B cell (primary cell): Measurements from ENCODE around the gene PHC2. TPM values are rescaled to one million over a fixed set of nuclear protein-coding genes. Genes with fewer than 3 reads are reported as not detected.

Source experiments
- ATAC-seq: fragments of 200-7000 bp; cut with Tn5 transposase; one replicate; pipeline ENCODE4 v1.10.0; 2021; ENCODE audit warnings: low read depth, mild to moderate bottlenecking, moderate number of reproducible peaks, moderate library complexity
- CTCF ChIA-PET: fragments of 350-600 bp; sonication (Branson Sonifier 250); formaldehyde crosslinking; loops from one replicate; lab custom pipeline; 2021; ENCODE audit warnings: antibody characterized with exemption, inconsistent platforms; lab: Charles Lee
- POLR2A ChIA-PET: fragments of 350-600 bp; sonication (Branson Sonifier 250); formaldehyde crosslinking; loops from one replicate; lab custom pipeline; 2021; ENCODE audit warnings: antibody characterized with exemption; lab: Charles Lee
- DNase-seq: peaks from one replicate; pipeline ENCODE4 v3.0.0; 2013
- H2AFZ ChIP-seq: 2 replicates; pipeline ENCODE4 v1.6.1; 2012; ENCODE audit warnings: mild to moderate bottlenecking, low read depth, low read length; ENCODE audit not compliant: insufficient read depth, poor library complexity, severe bottlenecking
- H3K27ac ChIP-seq, 2 donors: 1 replicate in 1 of 2; 2 replicates in 1 of 2; pipeline ENCODE4 v1.5.1; 2012 to 2013; ENCODE audit warnings: low read length in 2 of 2, mild to moderate bottlenecking in 2 of 2, moderate library complexity in 1 of 2
- H3K27me3 ChIP-seq, 4 experiments: fragments of 200-600 bp in 1 of 4; sonication (generic) in 1 of 4; replicated peaks in 1 of 4; 1 replicate in 2 of 4; 2 replicates in 2 of 4; pipeline versions ENCODE4 v1.6.1 to v1.7.0; 2013 to 2016; ENCODE audit warnings: low read length in 3 of 4, mild to moderate bottlenecking in 2 of 4, mixed read lengths in 1 of 4, moderate library complexity in 1 of 4; ENCODE audit not compliant: insufficient read depth in 4 of 4, control insufficient read depth in 3 of 4; ENCODE audit errors: control extremely low read depth in 1 of 4
- H3K36me3 ChIP-seq, 2 experiments: replicated peaks in 1 of 2; 1 replicate in 1 of 2; 2 replicates in 1 of 2; pipeline versions ENCODE4 v1.6.1 to v1.7.1; 2013; ENCODE audit warnings: low read length in 1 of 2; ENCODE audit not compliant: insufficient read depth in 2 of 2, control insufficient read depth in 1 of 2; ENCODE audit errors: control extremely low read depth in 1 of 2, extremely low read depth in 1 of 2
- H3K4me1 ChIP-seq, 2 donors: fragments of 200-600 bp in 1 of 2; sonication (generic) in 1 of 2; 1 replicate in 1 of 2; 2 replicates in 1 of 2; pipeline versions ENCODE4 v1.5.1 to v1.6.1; 2013 to 2017; ENCODE audit warnings: low read length in 2 of 2; ENCODE audit not compliant: control insufficient read depth in 2 of 2, insufficient read depth in 2 of 2
- H3K4me2 ChIP-seq: replicated peaks from 2 replicates; pipeline ENCODE3; 2012; ENCODE audit warnings: mild to moderate bottlenecking, low read depth, low read length; ENCODE audit not compliant: poor library complexity, severe bottlenecking
- H3K4me3 ChIP-seq, 5 experiments: fragments of 200-600 bp in 1 of 5; sonication (generic) in 1 of 5; 1 replicate in 3 of 5; 2 replicates in 2 of 5; pipeline versions ENCODE4 v1.5.1 to v1.7.0; 2011 to 2016; ENCODE audit warnings: low read length in 4 of 5, mild to moderate bottlenecking in 4 of 5, low read depth in 2 of 5, control low read depth in 1 of 5, moderate library complexity in 1 of 5; ENCODE audit not compliant: insufficient read depth in 1 of 5; ENCODE audit errors: control extremely low read depth in 1 of 5, extremely low read depth in 1 of 5
- H3K79me2 ChIP-seq: fragments of 200-600 bp; sonication (generic); one replicate; pipeline ENCODE4 v1.6.0; 2016; ENCODE audit warnings: low read length; ENCODE audit not compliant: control insufficient read depth, insufficient read depth
- H3K9ac ChIP-seq: fragments of 200-600 bp; sonication (generic); 2 replicates; pipeline ENCODE4 v1.6.1; 2017; ENCODE audit warnings: mild to moderate bottlenecking, low read length, moderate library complexity
- H3K9me3 ChIP-seq, 3 donors: one replicate each; pipeline versions ENCODE4 v1.6.1 to v1.7.1; 2013; ENCODE audit warnings: low read length in 2 of 3; ENCODE audit not compliant: control insufficient read depth in 2 of 3, insufficient read depth in 1 of 3; ENCODE audit errors: control extremely low read depth in 1 of 3
- H4K20me1 ChIP-seq: 2 replicates; pipeline ENCODE4 v1.6.0; 2012; ENCODE audit warnings: mild to moderate bottlenecking, low read length; ENCODE audit not compliant: insufficient read depth, control insufficient read depth, poor library complexity, severe bottlenecking
- H3K27ac Mint-ChIP-seq: one replicate; pipeline ENCODE4 v1.8.0; 2021; ENCODE audit warnings: mixed read lengths
- H3K27me3 Mint-ChIP-seq: one replicate; pipeline ENCODE4 v1.8.0; 2021; ENCODE audit warnings: mixed read lengths
- H3K4me1 Mint-ChIP-seq: one replicate; pipeline ENCODE4 v1.8.0; 2021; ENCODE audit warnings: mixed read lengths
- H3K4me3 Mint-ChIP-seq: one replicate; pipeline ENCODE4 v1.8.0; 2021; ENCODE audit warnings: mixed read lengths
- H3K9me3 Mint-ChIP-seq: one replicate; pipeline ENCODE4 v1.8.0; 2022; ENCODE audit warnings: mixed read lengths; ENCODE audit not compliant: insufficient read depth
- CTCF ChIP-seq: fragments of 200-600 bp; IDR thresholded peaks from one replicate; pipeline ENCODE4 v1.8.0; 2022; ENCODE audit warnings: antibody characterized with exemption, mild to moderate bottlenecking
- EZH2 ChIP-seq: IDR thresholded peaks from 2 replicates; pipeline ENCODE4 v1.6.1; 2012; ENCODE audit warnings: borderline replicate concordance, low read depth, mild to moderate bottlenecking, moderate library complexity, low read length; ENCODE audit not compliant: insufficient read depth, poor library complexity, severe bottlenecking
- WGBS: methylation state at CpG from one replicate; pipeline ENCODE4 v1.1.5; 2013; ENCODE audit warnings: missing lambda C conversion rate; ENCODE audit not compliant: insufficient coverage; 5-methylcytosine and 5-hydroxymethylcytosine counted together
- intact Hi-C: fragments of 100-400 bp; cut with micrococcal nuclease; formaldehyde crosslinking; loops from one replicate; pipeline ENCODE4 v1.10.0; 2022
- polyA plus RNA-seq: library from polyadenylated mRNA; depleted of rRNA; stranded (reverse); fragments of >200 nt; gene quantifications from 2 replicates; pipeline ENCODE4 v1.2.3, GENCODE V29; 2012
- total RNA-seq, 2 donors: library from RNA; stranded (reverse); fragments of 120-200 nt in 1 of 2; gene quantifications; 1 replicate in 1 of 2; 2 replicates in 1 of 2; pipeline versions ENCODE4 v1.2.3 to v1.2.4, GENCODE V29; 2013 to 2022

Gene PHC2
- total and polyA plus RNA-seq, 2 donors (not counting 1 experiment from before 2014, with no cell fraction given) = 23.1 to 23.4 TPM

- no peak overlapping the region for H3K9ac ChIP-seq
- H3K4me3 ChIP-seq = no peak overlapping the region
- Mint-ChIP-seq H3K4me1 (peaks cover 21% of the 10 kb centered on the region), H3K27ac (peak overlapping the region; percentile 46), H3K4me3 (peak overlapping the region; percentile 81), H3K9me3 (no peaks in the 10 kb centered on the region), H3K27me3 (no peaks in the 10 kb centered on the region)
- intact Hi-C loops = loop anchor here (1.0 kb wide), 2 partner anchors 9 to 102 kb away; no protein-coding TSS in a partner anchor
- H3K4me1 ChIP-seq = peaks cover 8 to 20% of the 10 kb centered on the region in 2 donors
- no peaks in the 10 kb centered on the region for H3K79me2 ChIP-seq
- no peak overlapping the region for H3K27ac ChIP-seq
- TF ChIP-seq EZH2 (no peak), CTCF (peak; percentile 86)
- POLR2A ChIA-PET = interaction anchor here (1.6 kb wide), 1 partner anchor 175 kb away, joined by 3 read pairs; no protein-coding TSS in a partner anchor
- H4K20me1 ChIP-seq = no peaks in the 10 kb centered on the region
- CTCF ChIA-PET = interaction anchor here (0.5 to 8.9 kb wide), 19 partner anchors 10 to 599 kb away, joined by 3 to 210 read pairs (median 6); no protein-coding TSS in a partner anchor
- peak; percentile 39 for ATAC-seq
- no peaks in the 10 kb centered on the region for H3K36me3 ChIP-seq
- DNase-seq = peak; percentile 82
- H3K9me3 ChIP-seq = no peaks in the 10 kb centered on the region
- WGBS = 0% methylated on average over 8 of the region's 11 CpGs
- H3K27me3 ChIP-seq = no peaks in the 10 kb centered on the region
- no peak overlapping the region for H3K4me2 ChIP-seq
- no peak overlapping the region for H2AFZ ChIP-seq
Measured at GRCh38 chr1:33470495-33471012, 39.7 kb upstream of the PHC2 start.

GRCh38 chr1:33469691-33470090 lies 38.8 kb upstream of the PHC2 start:
- CTCF ChIA-PET = interaction anchor here (0.9 to 8.9 kb wide), 6 partner anchors 9 to 174 kb away, joined by 3 to 210 read pairs (median 8); no protein-coding TSS in a partner anchor
- no peak overlapping the region for H3K27ac Mint-ChIP-seq
- no CpG with 5 or more reads among the region's 2 CpGs for WGBS

More at GRCh38 chr1:33469691-33470090, 38.8 kb upstream of the PHC2 start:
- DNase-seq = no peak
- intact Hi-C loops = loop anchor here (1.0 kb wide), 2 partner anchors 8 to 101 kb away; no protein-coding TSS in a partner anchor
- H3K4me2 ChIP-seq = no peak overlapping the region
- no peak overlapping the region for H3K4me3 ChIP-seq
- H3K9me3 ChIP-seq = no peaks in the 10 kb centered on the region
- POLR2A ChIA-PET = interaction anchor here (0.6 kb wide), 1 partner anchor 479 kb away, joined by 6 read pairs; no protein-coding TSS in a partner anchor
- Mint-ChIP-seq H3K4me1 (peaks cover 21% of the 10 kb centered on the region), H3K9me3 (no peaks in the 10 kb centered on the region), H3K27me3 (no peaks in the 10 kb centered on the region), H3K4me3 (no peak overlapping the region)
- no peaks in the 10 kb centered on the region for H3K79me2 ChIP-seq
- peaks cover 8 to 20% of the 10 kb centered on the region in 2 donors for H3K4me1 ChIP-seq
- no peaks in the 10 kb centered on the region for H3K36me3 ChIP-seq
- TF ChIP-seq CTCF (no peak), EZH2 (no peak)
- no peaks in the 10 kb centered on the region for H4K20me1 ChIP-seq
- no peak overlapping the region for H3K27ac ChIP-seq
- no peak for ATAC-seq
- no peak overlapping the region for H3K9ac ChIP-seq
- no peak overlapping the region for H2AFZ ChIP-seq
- no peaks in the 10 kb centered on the region for H3K27me3 ChIP-seq
